Esophagus squamous epithelium (tissue), 4 donors: ENCODE data around the gene CDC42EP2.

Experiments
- POLR2A ChIP-seq, 4 donors: fragments of 450-650 bp; IDR thresholded peaks; one replicate each; pipeline ENCODE4 v1.6.1; 2017; ENCODE audit warnings: antibody characterized with exemption in 4 of 4, mild to moderate bottlenecking in 4 of 4, moderate library complexity in 3 of 4
- TF ChIP-seq, protein P1 (sequence below), 6 experiments: fragments of 450-650 bp in 4 of 6; fragments of 200-600 bp in 2 of 6; sonication (generic) in 2 of 6; IDR thresholded peaks; one replicate each; pipeline ENCODE4 v1.5.1; 2016 to 2019; ENCODE audit warnings: antibody characterized with exemption in 6 of 6, mild to moderate bottlenecking in 4 of 6, moderate library complexity in 4 of 6

DNA sequence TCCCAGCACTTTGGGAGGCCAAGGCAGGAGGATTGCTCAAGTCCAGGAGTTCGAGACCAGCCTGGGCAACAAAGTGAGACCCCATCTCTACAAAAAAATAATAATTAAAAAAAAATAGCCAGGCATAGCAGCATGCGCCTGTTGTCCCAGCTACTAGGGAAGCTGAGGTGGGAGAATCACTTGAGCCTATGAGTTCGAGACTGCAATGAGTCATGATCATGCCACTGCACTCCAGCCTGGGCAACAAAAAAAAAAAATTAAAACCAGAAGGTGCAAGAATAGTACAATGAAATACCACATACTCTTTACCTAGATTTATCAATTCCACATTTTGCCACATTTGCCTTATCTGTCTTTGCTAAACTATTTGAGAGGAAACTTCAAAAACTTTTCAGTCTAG is 27.2 kb downstream of the CDC42EP2 start:
- TF ChIP-seq POLR2A (IDR thresholded peaks at IDR 0.05): no peak
- TF ChIP-seq, protein P1, sequence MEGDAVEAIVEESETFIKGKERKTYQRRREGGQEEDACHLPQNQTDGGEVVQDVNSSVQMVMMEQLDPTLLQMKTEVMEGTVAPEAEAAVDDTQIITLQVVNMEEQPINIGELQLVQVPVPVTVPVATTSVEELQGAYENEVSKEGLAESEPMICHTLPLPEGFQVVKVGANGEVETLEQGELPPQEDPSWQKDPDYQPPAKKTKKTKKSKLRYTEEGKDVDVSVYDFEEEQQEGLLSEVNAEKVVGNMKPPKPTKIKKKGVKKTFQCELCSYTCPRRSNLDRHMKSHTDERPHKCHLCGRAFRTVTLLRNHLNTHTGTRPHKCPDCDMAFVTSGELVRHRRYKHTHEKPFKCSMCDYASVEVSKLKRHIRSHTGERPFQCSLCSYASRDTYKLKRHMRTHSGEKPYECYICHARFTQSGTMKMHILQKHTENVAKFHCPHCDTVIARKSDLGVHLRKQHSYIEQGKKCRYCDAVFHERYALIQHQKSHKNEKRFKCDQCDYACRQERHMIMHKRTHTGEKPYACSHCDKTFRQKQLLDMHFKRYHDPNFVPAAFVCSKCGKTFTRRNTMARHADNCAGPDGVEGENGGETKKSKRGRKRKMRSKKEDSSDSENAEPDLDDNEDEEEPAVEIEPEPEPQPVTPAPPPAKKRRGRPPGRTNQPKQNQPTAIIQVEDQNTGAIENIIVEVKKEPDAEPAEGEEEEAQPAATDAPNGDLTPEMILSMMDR (IDR thresholded peaks at IDR 0.05): no peak
